SK-N-SH treated with all-trans-retinoic acid at 6 μM for 48 hours (cell line): ENCODE measurements around the gene SAG.

Source experiments
- ARNTL ChIP-seq: fragments of 450-650 bp; formaldehyde crosslinking; IDR thresholded peaks from 2 replicates; pipeline ENCODE4 v1.5.0; 2020; ENCODE audit warnings: low read depth, mild to moderate bottlenecking, moderate library complexity, borderline replicate concordance
- TCF4 ChIP-seq: fragments of 250-450 bp; sonication (Bioruptor Pico); IDR thresholded peaks from 2 replicates; pipeline ENCODE4 v1.8.0; 2021; ENCODE audit warnings: mild to moderate bottlenecking, moderate library complexity, borderline replicate concordance
- ZFP3 ChIP-seq: fragments of 250-450 bp; sonication (Bioruptor Pico); IDR thresholded peaks from 2 replicates; pipeline ENCODE4 v1.5.0; 2020; ENCODE audit warnings: mild to moderate bottlenecking, moderate library complexity
- ZFP30 ChIP-seq: fragments of 450-650 bp; formaldehyde crosslinking; IDR thresholded peaks from 2 replicates; pipeline ENCODE4 v1.5.0; 2022; ENCODE audit warnings: mild to moderate bottlenecking, moderate library complexity
- TF ChIP-seq, protein P1 (sequence below): fragments of 250-450 bp; sonication (Bioruptor Pico); IDR thresholded peaks from 2 replicates; pipeline ENCODE4 v1.8.0; 2020; ENCODE audit warnings: mild to moderate bottlenecking, moderate library complexity, borderline replicate concordance
- TF ChIP-seq, protein P2 (sequence below): fragments of 250-450 bp; sonication (Bioruptor Pico); IDR thresholded peaks from 2 replicates; pipeline ENCODE4 v1.5.1; 2020; ENCODE audit warnings: low read depth, mild to moderate bottlenecking, moderate library complexity

DNA sequence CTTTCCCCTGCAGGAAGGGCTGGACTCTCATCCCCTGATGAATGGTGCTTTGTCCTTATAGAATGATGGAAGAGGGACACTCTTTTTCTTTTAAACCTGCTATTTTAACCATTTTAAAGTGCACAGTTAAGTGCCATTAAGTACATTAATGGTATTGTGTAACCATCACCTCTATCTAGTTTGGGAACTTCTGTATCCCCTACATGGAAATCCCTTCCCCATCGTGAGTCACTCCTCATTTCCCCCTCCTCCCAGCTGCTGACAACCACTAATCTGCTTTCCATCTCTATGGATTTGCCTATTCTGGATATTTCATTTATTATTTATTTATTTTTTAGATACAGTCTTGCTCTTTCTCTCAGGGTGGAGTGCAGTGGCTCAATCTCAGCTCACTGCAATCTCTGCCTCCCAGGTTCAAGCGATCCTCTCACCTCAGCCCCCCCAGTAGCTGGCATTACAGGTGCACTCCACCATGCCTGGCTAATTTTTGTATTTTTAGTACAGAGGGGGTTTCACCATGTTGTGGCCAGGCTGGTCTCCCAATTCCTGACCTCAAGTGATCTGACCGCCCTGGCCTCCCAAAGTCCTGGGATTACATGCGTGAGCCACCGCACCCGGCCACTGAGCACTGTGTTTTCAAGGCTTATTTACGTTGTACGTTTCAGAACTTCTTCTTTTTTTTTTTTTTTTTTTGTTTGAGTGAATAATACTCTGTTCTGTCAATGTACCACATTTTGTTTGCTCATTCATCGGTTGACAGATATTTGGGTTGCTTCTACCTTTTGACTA, 62.5 kb downstream of the SAG start:
- TF ChIP-seq ZFP30 (CRISPR knock-in tag) (no peak), ARNTL (no peak), TCF4 (CRISPR knock-in tag) (no peak), ZFP3 (CRISPR knock-in tag) (no peak)
- TF ChIP-seq, protein P1, sequence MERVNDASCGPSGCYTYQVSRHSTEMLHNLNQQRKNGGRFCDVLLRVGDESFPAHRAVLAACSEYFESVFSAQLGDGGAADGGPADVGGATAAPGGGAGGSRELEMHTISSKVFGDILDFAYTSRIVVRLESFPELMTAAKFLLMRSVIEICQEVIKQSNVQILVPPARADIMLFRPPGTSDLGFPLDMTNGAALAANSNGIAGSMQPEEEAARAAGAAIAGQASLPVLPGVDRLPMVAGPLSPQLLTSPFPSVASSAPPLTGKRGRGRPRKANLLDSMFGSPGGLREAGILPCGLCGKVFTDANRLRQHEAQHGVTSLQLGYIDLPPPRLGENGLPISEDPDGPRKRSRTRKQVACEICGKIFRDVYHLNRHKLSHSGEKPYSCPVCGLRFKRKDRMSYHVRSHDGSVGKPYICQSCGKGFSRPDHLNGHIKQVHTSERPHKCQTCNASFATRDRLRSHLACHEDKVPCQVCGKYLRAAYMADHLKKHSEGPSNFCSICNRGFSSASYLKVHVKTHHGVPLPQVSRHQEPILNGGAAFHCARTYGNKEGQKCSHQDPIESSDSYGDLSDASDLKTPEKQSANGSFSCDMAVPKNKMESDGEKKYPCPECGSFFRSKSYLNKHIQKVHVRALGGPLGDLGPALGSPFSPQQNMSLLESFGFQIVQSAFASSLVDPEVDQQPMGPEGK = no peak
- TF ChIP-seq, protein P2, sequence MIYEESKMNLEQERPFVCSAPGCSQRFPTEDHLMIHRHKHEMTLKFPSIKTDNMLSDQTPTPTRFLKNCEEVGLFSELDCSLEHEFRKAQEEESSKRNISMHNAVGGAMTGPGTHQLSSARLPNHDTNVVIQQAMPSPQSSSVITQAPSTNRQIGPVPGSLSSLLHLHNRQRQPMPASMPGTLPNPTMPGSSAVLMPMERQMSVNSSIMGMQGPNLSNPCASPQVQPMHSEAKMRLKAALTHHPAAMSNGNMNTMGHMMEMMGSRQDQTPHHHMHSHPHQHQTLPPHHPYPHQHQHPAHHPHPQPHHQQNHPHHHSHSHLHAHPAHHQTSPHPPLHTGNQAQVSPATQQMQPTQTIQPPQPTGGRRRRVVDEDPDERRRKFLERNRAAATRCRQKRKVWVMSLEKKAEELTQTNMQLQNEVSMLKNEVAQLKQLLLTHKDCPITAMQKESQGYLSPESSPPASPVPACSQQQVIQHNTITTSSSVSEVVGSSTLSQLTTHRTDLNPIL (CRISPR knock-in tag) = no peak
